HG03196 (cell line): ENCODE results near the gene THSD4.
"Not testable (repeated sequence)": the region's sequence is repeated elsewhere in the genome, so short reads cannot be mapped to it uniquely, and the experiment has no call there.

ENCODE experiments used
- ATAC-seq: cut with Tn5 transposase; IDR thresholded peaks from one replicate; pipeline ENCODE4 v1.9.1; 2021; ENCODE audit not compliant: unreplicated experiment

THSD4 gene

DNA sequence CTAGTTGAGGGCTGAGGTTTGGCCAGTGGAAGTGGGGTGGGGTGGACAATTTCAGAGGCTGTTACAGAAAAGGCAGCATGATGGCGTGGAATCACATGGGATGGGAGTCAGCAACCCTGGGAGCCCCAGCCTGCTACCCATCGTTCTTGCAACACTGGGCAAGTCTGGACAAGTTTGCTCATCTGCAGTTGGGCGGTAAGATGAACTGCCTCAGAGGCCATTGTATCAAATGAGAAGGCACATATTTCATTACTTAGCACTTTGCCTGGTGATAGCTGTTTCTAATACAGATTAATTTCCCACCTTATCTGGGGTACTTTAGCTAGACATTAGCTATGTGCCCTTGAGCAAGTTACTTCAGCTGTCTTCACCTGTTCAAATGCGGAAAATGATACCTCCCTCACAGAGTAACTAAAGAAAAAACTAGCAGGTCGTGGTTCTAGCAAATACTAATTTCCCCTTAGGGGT lies 248.9 kb downstream of the THSD4 start:
- ATAC-seq = no peak

DNA sequence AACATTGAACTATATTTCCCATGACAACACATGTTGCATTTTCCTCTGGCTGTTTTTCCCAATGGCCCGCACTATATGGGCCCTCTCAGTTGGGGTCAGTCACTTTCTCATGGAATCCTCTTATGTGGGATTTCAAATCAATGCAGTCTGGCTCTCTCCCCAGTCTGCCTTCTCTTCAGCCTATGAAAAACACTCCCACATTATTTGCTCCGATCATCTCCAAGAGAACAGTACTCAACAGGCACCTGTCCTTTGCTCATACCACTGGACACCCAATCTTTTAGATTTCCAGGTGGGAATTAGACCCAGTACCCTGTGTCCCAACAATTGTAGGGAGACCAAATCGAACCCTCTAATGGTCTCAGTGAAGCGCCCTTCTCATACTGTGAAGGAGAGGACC lies 251.3 kb downstream of the THSD4 start:
- ATAC-seq = no peak

DNA sequence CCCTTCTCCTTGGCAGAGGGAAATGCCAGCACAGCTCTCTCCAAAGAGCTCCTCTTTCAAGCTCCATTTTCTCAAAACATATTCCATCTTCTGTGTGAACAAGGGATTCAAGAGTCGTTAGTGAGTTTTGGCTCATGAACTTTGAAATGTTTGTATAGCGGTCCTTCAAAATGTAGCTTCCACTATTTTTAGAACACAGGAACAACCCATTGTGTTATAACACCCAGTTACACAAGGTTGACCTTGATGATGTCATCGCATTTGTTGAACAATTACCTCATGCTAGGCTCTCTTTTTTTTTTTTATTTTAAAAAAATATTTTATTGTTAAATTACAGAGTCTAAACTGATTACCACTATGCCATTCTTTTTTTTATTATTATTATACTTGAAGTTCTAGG lies 251.7 kb downstream of the THSD4 start:
- no peak for ATAC-seq

DNA sequence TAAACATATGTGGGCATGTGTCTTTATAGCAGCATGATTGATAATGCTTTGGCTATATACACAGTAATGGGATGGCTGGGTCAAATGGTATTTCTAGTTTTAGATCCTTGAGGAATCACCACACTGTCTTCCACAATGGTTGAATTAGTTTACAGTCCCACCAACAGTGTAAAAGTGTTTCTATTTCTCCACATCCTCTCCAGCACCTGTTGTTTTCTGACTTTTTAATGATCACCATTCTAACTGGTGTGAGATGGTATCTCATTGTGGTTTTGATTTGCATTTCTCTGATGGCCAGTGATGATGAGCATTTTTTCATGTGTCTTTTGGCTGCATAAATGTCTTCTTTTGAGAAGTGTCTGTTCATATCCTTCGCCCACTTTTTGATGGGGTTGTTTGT lies 252.5 kb downstream of the THSD4 start:
- not testable (repeated sequence) for ATAC-seq

DNA sequence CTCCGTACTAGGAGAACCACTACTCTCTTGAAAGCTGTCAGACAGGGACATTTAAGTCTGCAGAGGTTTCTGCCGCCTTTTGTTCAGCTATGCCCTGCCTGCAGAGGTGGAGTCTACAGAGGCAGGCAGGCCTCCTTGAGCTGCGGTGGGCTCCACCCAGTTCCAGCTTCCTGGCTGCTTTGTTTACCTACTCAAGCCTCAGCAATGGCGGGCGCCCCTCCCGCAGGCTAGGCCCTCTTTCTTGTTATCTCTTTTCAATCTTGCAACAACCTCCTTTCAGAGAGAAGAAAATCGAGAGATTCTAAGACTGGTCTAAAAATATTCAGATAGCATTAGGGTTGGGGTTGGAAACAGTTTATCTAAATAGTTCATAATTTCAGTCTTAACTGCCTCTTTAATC lies 257.5 kb downstream of the THSD4 start:
- not testable (repeated sequence) for ATAC-seq

DNA sequence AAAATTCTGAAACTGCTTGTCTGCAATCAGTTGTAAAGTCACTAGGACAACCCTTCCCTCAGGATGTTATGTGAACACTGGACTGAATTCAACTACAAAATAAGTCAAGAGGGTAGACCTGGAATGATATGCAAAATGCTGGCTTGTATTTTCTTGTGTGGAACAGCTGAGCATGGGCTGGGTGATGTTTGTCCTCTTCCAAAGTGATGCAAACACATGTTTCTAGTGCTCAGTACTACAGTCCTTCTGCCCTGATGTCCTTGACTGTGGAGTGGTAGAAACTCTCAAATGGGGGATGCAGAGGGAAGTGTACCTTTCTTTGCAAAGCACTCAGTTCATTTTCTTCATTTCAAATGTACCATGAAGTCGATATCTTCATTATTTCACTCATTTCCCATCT lies 258.6 kb downstream of the THSD4 start:
- no peak for ATAC-seq

DNA sequence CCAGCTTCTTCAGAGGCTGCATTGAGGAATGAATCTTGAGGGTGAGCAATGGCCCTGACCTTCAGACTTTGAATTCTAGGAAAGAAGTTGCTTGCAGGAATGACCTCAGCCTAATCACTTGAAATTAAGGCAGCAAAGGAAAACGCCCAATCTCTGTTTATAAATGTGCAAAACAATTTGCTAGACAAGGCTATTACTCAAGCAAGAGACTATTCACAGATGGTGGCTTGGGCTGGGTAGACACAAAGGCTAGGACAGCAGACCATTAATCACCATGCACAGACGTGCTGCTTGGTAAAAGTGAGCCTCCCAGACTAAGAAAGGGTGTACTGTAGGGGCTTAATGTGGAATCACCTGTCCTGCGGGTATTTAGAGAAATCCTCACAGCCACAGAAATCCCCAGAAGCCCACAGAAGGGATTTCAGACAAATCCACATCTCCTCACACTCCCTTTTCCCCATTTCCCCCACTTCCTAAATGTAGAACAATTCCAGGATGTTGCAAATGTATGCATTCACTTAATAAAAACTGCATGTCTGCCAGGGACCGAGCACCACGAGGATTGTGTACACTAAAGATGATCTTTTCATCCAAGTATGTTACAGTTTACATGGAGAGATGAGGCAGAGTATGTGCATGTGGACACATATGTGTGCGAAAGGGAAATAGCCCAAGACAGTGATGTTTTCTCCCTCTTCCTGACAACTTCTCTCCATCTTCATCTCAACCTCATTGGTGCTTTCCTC lies 259.5 kb downstream of the THSD4 start:
- no peak for ATAC-seq

DNA sequence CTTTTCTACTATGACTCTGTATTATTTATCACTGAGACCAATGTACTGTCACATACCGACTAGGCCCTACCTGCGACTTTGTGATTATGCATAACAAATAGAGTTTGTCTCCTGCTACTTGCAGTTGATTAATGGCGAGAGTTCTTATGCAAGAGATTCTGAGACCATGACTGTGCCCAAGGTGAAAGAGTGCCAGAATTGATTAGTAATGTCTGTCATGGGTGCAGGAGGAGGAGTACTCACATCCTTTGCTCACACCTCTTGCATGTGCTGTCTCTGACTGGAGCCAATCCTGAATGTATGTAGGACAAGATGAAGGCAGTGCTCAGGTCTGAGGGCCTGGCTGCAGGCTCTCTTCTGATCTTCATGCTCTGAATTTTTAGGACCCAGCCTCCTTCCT lies 260.7 kb downstream of the THSD4 start:
- no peak for ATAC-seq

DNA sequence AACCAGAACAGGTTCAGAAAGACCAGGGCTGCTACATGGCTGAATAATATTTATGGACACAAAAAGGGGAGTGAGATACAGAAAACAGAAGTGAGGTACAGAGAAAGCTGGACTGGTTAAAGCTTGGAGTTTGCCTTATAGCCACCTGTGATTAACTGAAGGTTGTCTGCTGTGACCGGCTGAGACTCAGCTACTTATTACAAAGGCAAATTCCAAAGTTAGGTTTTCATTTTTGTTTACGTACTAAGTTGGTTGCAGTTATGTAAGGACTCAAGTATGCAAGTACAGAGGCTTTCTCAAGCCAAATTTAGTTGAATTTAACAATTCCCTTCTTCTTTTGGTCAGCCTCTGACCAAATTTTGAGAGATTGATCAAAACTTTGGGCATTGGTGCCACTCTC lies 264.6 kb downstream of the THSD4 start:
- ATAC-seq = no peak

DNA sequence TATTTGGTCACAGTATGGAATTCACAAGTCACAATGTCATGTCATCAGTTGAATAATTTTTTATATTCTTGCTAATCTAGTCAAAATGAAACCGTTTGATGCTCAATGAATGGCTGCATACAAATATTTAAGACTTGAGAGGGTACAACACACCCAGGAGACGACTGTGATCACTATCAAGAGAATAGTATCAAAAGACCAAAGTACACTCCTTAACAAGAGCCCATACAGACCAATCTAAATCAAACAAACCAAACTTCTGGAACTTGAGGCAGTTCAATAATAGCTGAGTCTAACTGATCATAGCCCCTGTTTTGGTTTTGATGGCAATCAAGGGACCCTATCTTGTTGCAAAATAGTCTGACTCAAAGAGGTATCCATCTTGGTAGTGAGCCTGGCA lies 265.1 kb downstream of the THSD4 start:
- no peak for ATAC-seq

DNA sequence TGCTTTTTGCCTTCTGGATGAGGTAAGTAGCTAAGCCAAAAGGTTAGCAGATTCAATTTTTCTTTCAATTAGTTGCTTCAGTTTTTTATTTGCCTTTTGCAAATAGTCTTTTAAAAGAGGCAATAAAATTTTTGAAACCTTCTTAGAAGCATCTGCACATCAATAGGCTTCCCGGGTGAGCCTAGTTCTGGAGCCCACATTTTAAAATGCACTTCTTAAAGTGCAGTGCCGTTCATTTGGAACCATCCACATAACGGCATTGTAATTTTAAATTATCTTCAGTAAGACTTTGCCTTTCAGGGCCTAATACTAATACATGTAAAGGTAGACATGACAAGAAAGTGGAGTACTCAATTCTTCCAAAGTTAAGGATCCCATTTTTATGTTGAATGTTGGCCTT lies 269.2 kb downstream of the THSD4 start:
- ATAC-seq = no peak

DNA sequence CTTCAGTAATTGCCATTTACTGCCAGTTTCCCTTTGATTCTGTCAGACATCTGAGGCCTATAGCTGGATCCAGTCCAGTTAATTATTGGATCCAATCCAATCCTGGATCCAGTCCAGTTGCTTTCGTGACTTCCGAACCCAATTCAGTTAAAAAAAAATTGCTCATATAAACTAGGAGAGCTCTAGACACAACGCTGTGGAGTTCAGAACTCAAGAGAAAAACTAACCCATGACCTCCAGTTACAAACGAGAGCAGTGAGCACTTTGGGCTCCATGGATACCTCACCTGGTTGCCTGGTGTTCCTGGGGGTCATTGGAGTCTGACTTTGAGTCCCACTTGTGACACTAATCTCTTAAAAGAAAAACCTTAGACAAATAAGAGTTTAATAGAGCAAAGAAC lies 269.8 kb downstream of the THSD4 start:
- ATAC-seq = no peak

DNA sequence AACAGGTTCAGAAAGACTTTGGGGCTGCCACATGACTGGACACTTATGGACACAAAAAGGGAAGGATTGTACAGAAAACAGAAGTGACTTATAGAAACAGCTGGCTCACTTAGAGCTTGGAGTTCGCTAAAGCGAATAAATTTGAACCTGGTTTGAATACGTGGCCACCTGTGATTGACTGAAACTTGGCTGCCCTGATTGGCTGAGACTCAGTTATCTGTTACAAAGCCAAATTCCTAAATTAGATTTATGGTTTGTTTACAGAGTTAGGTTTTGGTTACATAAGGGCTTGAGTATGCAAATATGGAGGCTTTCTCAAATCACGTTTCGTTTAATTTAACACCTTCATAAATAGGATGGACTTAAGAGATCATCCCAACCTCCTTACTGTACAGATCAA lies 270.2 kb downstream of the THSD4 start:
- no peak for ATAC-seq

DNA sequence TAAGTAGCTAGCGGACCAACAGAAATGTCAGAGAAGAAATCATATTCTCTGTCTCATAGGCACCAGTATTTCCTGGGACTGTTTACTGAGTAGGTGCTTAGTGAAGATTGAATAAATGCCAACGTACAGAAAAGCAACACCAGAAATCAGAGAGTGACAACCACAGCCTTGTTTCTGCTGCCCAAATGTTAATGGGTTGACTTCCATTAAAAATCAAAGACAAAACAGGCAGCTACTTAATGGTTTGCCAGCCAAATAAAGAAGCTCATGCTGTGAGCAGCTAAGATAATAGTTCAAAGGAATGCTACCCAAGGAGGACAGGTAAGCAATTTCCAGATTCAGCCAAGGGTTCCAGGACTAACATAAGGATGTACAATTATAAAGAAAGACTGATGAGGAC lies 270.7 kb downstream of the THSD4 start:
- ATAC-seq = no peak

DNA sequence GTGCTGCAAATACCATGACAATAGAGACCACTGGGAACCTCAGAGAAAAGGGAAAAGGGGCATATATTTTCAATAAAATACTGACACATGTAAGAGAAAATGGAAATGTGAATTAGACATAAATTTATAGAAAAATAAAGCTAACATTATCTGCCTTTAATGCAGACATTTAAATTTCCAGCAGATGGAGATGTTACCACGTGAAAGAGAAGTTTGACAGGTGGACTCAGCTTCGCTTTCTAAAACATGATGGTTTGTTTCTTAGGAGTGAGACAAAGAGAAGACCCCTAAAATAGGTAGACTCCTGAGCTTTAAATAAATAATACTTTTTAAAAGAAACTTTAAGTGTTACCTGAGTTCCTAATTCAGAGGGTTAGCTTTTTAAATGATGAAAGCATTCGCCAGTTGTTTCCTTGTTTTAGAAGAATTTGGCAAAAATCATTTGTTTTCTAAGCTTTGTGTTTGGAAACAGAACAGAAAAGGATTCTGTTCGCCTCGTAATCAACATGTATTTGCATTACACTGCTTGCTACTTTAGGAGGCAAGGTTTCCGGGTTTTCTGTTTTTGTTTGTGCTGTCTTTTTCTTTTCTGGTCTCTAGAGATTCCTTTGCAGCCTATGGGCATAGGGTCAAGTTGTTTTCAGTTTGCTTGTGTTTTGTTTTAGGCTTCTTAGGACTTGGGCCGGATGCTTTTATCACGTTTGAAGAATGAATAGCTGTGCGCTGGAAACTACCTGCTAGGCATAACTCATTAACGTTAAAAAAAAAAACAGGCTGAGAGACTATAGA lies 271.4 kb downstream of the THSD4 start:
- no peak for ATAC-seq

DNA sequence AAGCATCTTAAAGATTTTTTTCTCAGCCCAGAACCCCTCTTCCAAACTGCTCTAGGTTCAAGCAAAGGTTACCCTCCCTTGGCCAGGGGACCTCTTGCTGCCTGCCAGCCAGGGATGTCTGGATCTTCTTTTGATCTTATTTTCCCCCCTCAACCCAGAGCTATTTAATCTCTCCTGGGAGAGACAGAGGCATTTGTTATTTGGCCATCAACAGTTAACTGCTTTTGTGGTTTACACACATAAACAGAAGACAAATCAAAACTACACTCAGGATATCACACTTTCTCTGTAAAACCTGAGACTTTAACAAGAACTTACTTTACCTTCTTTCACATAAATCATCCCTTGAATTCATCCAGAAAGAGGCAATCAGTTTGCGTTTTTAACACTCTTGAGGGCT lies 272.5 kb downstream of the THSD4 start:
- ATAC-seq = no peak

DNA sequence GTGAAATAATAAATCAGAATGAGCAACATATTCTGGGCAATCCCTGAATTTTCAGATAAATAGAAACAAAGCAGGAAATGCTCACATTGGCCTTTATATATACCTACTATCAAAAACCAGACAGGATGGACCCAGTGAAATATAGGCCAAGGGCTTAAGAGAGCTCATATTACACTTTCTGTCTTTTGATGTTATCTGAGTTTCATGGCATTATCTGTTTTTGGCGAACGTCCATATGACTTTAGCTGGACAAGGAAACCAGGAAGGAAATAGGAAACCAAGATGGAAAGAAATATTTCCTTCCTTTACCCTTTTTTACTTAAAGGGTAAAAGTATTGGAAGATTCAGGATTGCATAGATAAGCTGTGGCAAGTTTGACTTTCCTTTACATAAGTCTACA lies 274.8 kb downstream of the THSD4 start:
- ATAC-seq = no peak

DNA sequence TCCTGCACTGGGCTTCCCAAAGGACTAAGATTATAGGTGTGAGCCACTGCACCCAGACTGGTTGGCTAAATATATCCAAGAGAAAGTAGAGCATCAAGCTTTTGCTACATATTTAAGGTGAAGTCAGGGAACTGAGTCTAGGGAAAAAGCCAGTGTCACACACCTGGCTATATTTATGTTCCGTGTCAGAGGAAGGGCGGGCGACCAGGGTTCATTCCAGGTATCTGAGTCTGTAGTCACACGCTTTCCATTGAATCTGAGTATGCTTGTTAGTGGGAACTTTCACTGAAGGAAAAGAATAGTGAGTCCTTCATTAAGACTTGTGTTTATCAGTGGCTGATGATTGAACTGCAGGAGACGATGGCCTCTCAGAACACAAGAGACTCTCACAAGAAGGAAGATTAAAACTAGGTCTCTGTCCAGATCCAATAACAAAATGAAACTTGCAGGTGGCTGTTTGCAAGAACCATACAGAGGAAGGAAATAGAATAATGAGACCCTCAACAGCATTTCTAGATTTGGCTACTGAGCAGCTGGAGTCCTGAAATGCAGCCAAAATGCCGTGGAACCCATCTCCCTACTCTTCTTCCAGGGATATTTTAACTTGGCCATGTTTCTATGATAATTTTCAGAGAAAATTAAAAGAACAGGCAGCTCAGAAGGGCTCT lies 276.3 kb downstream of the THSD4 start:
- ATAC-seq = no peak

DNA sequence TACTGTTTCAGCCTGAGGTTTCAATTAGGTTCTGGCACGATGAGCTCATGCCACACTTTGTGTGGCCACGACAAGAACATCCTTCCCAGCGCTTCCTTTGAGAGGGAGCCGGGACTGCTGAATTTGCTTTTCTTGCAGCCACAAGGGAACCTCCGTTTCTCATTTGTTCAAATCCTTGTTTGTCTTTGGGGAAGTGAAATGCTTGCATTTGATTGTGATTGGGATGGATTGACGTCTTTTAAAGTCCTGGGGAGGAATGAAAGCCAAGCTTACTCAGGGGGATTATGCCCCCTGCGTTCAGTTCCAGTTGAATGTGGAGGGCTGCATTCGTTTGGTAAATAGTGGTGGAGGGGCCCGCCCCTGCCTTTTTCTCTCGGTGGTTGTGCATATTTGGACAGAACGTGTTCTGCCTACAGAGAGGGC lies 277.6 kb downstream of the THSD4 start:
- no peak for ATAC-seq

DNA sequence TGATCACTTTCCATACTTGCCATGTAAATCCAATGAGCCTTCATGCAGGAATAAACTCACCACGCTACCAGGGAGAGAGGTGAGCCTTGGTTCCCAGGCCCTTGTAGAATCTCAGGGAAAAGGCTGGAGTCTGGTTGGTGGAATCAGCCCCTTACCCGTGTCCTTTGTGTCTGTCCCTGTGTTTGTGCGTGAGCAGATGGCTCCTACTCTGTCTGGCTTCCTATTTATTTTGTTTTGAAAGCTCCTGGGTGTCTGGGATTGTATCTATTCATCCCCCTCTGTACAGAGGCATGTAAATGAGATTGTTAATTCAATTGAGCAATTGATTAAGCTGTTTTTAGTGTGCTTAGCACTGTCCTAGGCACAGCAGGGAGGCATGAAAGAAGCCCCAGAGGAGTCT lies 278.1 kb downstream of the THSD4 start:
- no peak for ATAC-seq

DNA sequence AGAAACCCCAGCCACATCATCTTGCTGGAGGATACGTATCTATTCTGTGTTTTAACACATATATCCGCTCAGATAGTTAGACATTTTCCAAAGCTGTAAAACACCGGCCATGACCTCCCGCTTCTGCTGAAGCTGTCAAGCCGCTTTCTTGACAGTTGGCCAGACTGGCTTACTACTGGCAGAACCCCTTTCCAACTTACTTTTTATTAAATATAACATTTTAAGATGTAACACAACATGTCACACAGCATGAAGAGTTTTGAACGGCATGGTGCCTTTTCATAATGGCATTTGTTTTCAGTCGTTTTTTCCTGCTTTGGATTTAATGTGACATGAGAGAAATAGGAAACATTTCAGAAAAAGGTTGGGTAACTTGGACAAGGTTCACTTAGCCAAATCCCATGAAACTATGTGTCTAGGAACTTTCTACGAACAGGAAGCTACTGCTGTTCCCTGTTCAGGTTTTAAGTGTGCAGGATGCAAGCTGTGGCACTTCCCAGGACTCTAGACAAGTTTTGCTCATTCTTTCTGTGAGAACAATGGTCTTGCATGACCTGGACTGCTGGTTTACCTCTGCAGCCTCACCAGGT lies 281.4 kb downstream of the THSD4 start:
- ATAC-seq = no peak

DNA sequence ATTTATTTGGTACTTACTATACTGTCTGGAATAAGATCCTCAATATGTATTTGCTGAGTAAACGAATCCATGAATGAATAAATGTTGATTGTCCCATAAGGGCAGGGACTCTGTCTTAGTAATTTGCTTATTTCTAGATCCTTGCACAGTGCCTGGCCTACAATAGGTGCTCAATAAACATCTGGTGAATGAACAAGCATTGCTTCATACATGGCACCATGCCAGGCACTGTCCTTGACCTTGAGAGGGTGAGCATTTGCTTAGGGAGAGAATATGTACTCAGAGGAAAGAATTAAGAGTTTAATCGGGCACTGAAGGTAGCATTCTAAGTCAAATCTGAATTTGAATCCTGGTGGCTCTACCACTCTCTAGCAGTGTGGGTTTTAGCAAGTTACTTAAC lies 282.1 kb downstream of the THSD4 start:
- no peak for ATAC-seq
